Stimulated activated CD4-positive, alpha-beta T cell treated with anti-CD3 and anti-CD28 coated beads, TNF-alpha, amount 100 ng/mL, for 24 hours (primary cell): ENCODE measurements around the gene CAMSAP1.

Experiments
- DNase-seq, 3 experiments: peaks; one replicate each; pipeline ENCODE4 v3.0.0-alpha.2; 2020; ENCODE audit warnings: low read depth in 3 of 3

CAMSAP1 gene

GRCh38 chr9:135939351-135940265, 32.3 kb upstream of the CAMSAP1 start:
- peak in 1 of 3 experiments; percentile 56 for DNase-seq

- DNase-seq = no peak
These were observed 30.5 kb upstream of the CAMSAP1 start for GRCh38 chr9:135937521-135938489.

GRCh38 chr9:135933114-135933513, 25.8 kb upstream of the CAMSAP1 start:
- no peak for DNase-seq

- DNase-seq = no peak
These were observed 25.3 kb upstream of the CAMSAP1 start for GRCh38 chr9:135932656-135933055.

GRCh38 chr9:135931349-135931820, 24.0 kb upstream of the CAMSAP1 start:
- DNase-seq = no peak

- DNase-seq = no peak
These were observed 23.4 kb upstream of the CAMSAP1 start for GRCh38 chr9:135930446-135931345.

- DNase-seq = no peak
These were observed 22.5 kb upstream of the CAMSAP1 start for GRCh38 chr9:135929656-135930445.

- no peak for DNase-seq
These were observed 21.6 kb upstream of the CAMSAP1 start for GRCh38 chr9:135928731-135929655.

- DNase-seq = no peak
These were observed 20.9 kb upstream of the CAMSAP1 start for GRCh38 chr9:135928074-135928730.

- DNase-seq = no peak
These were observed 20.1 kb upstream of the CAMSAP1 start for GRCh38 chr9:135927195-135928013.

- DNase-seq = peak; percentile 33 to 85 (median 53)
These were observed 19.3 kb upstream of the CAMSAP1 start for GRCh38 chr9:135926402-135927194.

GRCh38 chr9:135925496-135926133, 18.3 kb upstream of the CAMSAP1 start:
- peak; percentile 54 to 77 (median 73) for DNase-seq

GRCh38 chr9:135924628-135925338, 17.4 kb upstream of the CAMSAP1 start:
- DNase-seq = no peak

- DNase-seq = no peak
These were observed 16.2 kb upstream of the CAMSAP1 start for GRCh38 chr9:135923508-135923907.

- DNase-seq = no peak
These were observed 14.5 kb upstream of the CAMSAP1 start for GRCh38 chr9:135921749-135922310.
